Loucy (cell line): ENCODE measurements around the gene GSK3B.

Experiments
- H2AFZ ChIP-seq: fragments of 200-600 bp; sonication (generic); 2 replicates; pipeline ENCODE4 v1.6.0; 2016; ENCODE audit warnings: antibody characterized with exemption, mild to moderate bottlenecking, low read length, moderate library complexity
- H3F3A ChIP-seq: fragments of 200-600 bp; 2 replicates; pipeline ENCODE4 v1.6.0; 2016; ENCODE audit warnings: antibody characterized with exemption, low read depth, mild to moderate bottlenecking
- H3K27me3 ChIP-seq: fragments of 200-600 bp; sonication (generic); 2 replicates; pipeline ENCODE4 v1.6.1; 2014; ENCODE audit warnings: low read length, mild to moderate bottlenecking; ENCODE audit not compliant: insufficient read depth, poor library complexity, severe bottlenecking
- H3K36me3 ChIP-seq: fragments of 200-600 bp; sonication (generic); 2 replicates; pipeline ENCODE4 v1.6.1; 2016; ENCODE audit warnings: low read length; ENCODE audit not compliant: insufficient read depth
- H3K4me1 ChIP-seq: fragments of 200-600 bp; sonication (generic); 2 replicates; pipeline ENCODE4 v1.5.1; 2014; ENCODE audit warnings: low read length, mild to moderate bottlenecking; ENCODE audit not compliant: insufficient read depth, poor library complexity, severe bottlenecking
- H3K4me2 ChIP-seq: fragments of 200-600 bp; sonication (generic); 2 replicates; pipeline ENCODE4 v1.6.0; 2014; ENCODE audit warnings: antibody characterized with exemption, low read length, low read depth, mild to moderate bottlenecking; ENCODE audit not compliant: poor library complexity, severe bottlenecking
- H3K4me3 ChIP-seq: fragments of 200-600 bp; sonication (generic); 2 replicates; pipeline ENCODE4 v1.5.1; 2014; ENCODE audit warnings: low read length, mild to moderate bottlenecking, mixed read lengths; ENCODE audit not compliant: poor library complexity, severe bottlenecking
- H3K79me2 ChIP-seq: fragments of 200-600 bp; sonication (generic); 2 replicates; pipeline ENCODE4 v1.6.1; 2014; ENCODE audit warnings: low read length; ENCODE audit not compliant: insufficient read depth
- H3K9ac ChIP-seq: fragments of 200-600 bp; sonication (generic); 2 replicates; pipeline ENCODE4 v1.6.0; 2014; ENCODE audit warnings: mild to moderate bottlenecking, low read depth, low read length, moderate library complexity; ENCODE audit not compliant: poor library complexity, severe bottlenecking
- H3K9me2 ChIP-seq: fragments of 200-600 bp; sonication (generic); replicated peaks from 2 replicates; pipeline ENCODE4 v1.6.1; 2016; ENCODE audit warnings: low read depth, low read length, mixed read lengths
- H3K9me3 ChIP-seq: fragments of 200-600 bp; sonication (generic); 2 replicates; pipeline ENCODE4 v1.6.1; 2014; ENCODE audit warnings: mild to moderate bottlenecking, antibody characterized with exemption, low read length, low read depth; ENCODE audit not compliant: insufficient read depth
- H4K20me1 ChIP-seq: fragments of 200-600 bp; sonication (generic); 2 replicates; pipeline ENCODE4 v1.6.0; 2014; ENCODE audit warnings: antibody characterized with exemption, low read length, mild to moderate bottlenecking; ENCODE audit not compliant: insufficient read depth, poor library complexity, severe bottlenecking
- CTCF ChIP-seq: fragments of 200-600 bp; sonication (generic); conservative IDR thresholded peaks from 2 replicates; pipeline ENCODE4 v1.5.1; 2014; ENCODE audit warnings: mild to moderate bottlenecking, antibody characterized with exemption, low read length
- EZH2phosphoT487 ChIP-seq: fragments of 200-600 bp; IDR thresholded peaks from 2 replicates; pipeline ENCODE4 v1.6.1; 2018; ENCODE audit warnings: antibody characterized with exemption, mild to moderate bottlenecking, moderate library complexity, borderline replicate concordance

GSK3B gene

DNA sequence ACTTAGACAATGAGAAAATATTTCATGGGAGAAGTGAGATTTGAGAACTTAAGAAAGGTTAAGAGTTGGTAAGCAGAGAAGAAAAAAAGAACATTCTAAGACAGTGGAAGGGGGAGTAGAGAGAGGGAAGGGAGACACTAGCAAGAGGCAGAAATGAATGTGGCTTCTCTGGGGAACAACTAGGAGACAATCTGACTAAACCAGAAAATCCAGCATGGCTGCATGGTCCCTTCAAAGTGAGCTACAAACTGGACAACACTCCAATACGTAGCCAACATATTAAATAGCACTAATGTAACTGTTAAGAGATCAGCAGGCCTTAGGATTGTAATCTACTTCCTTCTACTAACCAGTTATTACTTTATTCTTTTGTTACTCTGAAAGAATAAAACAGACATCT lies 222.7 kb downstream of the GSK3B start:
- TF ChIP-seq CTCF (no peak), EZH2phosphoT487 (no peak)
- H3K9ac ChIP-seq = no peak overlapping the region
- H3K36me3 ChIP-seq = peaks cover 13% of the 10 kb centered on the region; the same call in 1 of the 2 replicates
- no peaks in the 10 kb centered on the region for H3K9me2 ChIP-seq
- H3K9me3 ChIP-seq = no peaks in the 10 kb centered on the region
- H3K79me2 ChIP-seq = no peaks in the 10 kb centered on the region
- peaks cover 15% of the 10 kb centered on the region for H4K20me1 ChIP-seq
- H3K4me2 ChIP-seq = no peak overlapping the region
- H3K4me3 ChIP-seq = no peak overlapping the region
- H3K4me1 ChIP-seq = peaks cover 8% of the 10 kb centered on the region
- H2AFZ ChIP-seq = no peak overlapping the region
- H3K27me3 ChIP-seq = no peaks in the 10 kb centered on the region
- no peaks in the 10 kb centered on the region for H3F3A ChIP-seq

- Histone ChIP-seq H3F3A (no peaks in the 10 kb centered on the region), H3K79me2 (no peaks in the 10 kb centered on the region), H2AFZ (no peak overlapping the region), H3K36me3 (peaks cover 16% of the 10 kb centered on the region; the same call in 1 of the 2 replicates), H3K9ac (no peak overlapping the region), H3K9me2 (no peaks in the 10 kb centered on the region), H3K9me3 (no peaks in the 10 kb centered on the region), H3K4me1 (peaks cover 8% of the 10 kb centered on the region), H3K4me3 (no peak overlapping the region), H4K20me1 (peaks cover 17% of the 10 kb centered on the region), H3K4me2 (no peak overlapping the region), H3K27me3 (no peaks in the 10 kb centered on the region)
- no peak for TF ChIP-seq EZH2phosphoT487
- no peak for TF ChIP-seq CTCF
Measured at GRCh38 chr3:119870512-119870911, 223.7 kb downstream of the GSK3B start.

DNA sequence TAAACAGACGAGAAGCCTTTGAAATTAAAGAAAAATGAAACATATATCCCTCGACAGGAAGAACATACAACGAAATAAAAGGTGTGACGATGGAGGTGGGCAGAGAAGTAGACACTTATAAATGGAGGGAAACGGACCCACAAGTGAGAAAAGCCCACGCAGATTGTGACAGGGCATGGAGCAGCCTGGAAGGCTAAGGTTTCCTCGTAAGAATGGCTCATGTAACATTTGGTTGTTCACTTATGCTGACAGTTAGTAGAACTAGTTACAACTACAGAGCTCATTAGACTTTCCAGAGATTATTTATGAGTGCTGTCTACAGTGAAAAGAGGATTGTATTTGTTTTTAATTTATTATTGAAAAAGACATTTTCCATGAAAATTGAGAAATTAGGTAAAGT lies 229.8 kb downstream of the GSK3B start:
- H3K9ac ChIP-seq = no peak overlapping the region
- H3K4me1 ChIP-seq = no peaks in the 10 kb centered on the region
- no peak overlapping the region for H3K4me2 ChIP-seq
- no peaks in the 10 kb centered on the region for H3K79me2 ChIP-seq
- no peaks in the 10 kb centered on the region for H3K9me2 ChIP-seq
- no peaks in the 10 kb centered on the region for H3K9me3 ChIP-seq
- H3K27me3 ChIP-seq = no peaks in the 10 kb centered on the region
- peaks cover 55% of the 10 kb centered on the region for H3K36me3 ChIP-seq
- no peak overlapping the region for H2AFZ ChIP-seq
- H3K4me3 ChIP-seq = no peak overlapping the region
- no peaks in the 10 kb centered on the region for H3F3A ChIP-seq
- peaks cover 8% of the 10 kb centered on the region for H4K20me1 ChIP-seq
- no peak for TF ChIP-seq EZH2phosphoT487
- no peak for TF ChIP-seq CTCF
